HG02973 (cell line): ENCODE results near the gene KATNAL1.

ENCODE experiments used
- ATAC-seq: cut with Tn5 transposase; IDR thresholded peaks from one replicate; pipeline ENCODE4 v1.9.1; 2021; ENCODE audit warnings: moderate library complexity; ENCODE audit not compliant: unreplicated experiment

The KATNAL1 gene

DNA sequence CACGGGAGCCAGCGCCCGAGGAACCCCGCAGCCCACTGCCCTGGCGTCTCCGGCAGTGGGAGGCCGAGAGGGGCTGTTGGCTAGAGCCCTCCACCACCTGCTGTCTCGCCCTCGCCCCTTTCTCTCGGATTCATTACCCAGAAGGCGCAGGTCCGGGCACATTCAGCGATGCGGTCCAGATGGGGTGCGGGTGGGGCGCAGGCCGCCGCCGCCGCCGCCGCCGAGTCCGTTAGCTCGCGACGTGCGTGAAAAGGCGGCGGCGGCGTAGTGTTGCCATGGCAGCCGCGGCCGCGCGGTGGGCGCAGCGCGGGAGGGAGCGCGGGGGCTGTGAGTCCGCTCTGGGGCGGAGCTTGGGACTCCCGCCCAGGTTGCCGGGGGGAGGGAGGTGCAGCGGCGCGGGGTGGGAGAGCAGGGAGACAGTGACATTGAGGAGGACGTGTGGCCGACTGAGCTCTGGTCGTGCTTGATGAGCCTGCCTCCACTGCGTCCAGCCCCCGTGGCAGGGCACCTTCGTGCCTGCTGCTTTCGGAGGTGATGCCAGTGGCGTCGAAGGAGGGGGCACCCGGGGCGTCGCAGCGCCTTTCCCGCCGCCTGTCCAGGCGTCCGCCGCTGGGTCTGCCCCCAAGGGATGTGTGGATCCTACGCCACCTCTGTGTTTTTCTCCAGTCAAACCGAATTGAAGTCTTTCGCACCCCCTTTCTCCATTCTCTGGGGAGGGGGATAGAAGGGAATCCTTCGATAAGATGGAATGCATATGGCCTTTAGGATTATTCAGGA, at the start of gene KATNAL1:
TSS of gene KATNAL1 (minus strand) at position 358 of the 777 bp plus-strand sequence. CDS start 23,774 bp downstream, outside the sequence.
- peak; percentile 45 for ATAC-seq

DNA sequence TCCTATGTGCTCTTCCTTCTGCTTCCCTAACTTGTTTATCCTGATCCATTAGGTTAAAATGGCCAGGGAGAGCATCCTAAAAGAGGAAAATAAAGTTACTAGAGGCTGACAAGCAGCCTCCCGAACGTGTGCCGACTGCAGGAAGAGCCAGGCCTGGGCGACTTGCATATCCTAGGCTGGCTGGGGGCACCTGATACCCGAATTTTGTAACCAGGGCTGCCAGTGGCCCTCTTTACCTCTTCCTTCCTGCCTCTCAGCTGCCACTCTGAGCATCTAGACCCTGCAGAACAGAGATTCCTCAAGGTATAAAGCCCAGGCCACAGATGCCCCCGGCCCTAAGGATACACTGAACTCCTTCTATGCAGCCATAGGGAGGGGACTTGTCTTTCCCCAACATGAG, 48.5 kb upstream of the KATNAL1 start:
- no peak for ATAC-seq

DNA sequence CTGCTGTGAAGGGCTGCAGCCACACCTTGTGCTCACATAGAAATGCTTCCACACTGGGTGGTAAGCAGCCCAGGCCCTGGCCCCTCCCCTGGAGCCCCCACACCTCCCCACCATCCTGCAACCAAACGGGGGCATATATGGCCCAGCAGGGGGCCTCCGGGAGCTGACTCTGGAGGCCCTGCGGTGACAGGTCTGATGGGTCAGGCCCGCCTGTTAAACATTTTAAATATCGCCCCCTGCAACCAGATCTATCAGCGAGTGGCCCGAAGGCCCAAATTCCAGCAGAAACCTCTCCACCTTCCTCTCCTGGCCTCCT, 48.0 kb upstream of the KATNAL1 start:
- ATAC-seq, result no peak

DNA sequence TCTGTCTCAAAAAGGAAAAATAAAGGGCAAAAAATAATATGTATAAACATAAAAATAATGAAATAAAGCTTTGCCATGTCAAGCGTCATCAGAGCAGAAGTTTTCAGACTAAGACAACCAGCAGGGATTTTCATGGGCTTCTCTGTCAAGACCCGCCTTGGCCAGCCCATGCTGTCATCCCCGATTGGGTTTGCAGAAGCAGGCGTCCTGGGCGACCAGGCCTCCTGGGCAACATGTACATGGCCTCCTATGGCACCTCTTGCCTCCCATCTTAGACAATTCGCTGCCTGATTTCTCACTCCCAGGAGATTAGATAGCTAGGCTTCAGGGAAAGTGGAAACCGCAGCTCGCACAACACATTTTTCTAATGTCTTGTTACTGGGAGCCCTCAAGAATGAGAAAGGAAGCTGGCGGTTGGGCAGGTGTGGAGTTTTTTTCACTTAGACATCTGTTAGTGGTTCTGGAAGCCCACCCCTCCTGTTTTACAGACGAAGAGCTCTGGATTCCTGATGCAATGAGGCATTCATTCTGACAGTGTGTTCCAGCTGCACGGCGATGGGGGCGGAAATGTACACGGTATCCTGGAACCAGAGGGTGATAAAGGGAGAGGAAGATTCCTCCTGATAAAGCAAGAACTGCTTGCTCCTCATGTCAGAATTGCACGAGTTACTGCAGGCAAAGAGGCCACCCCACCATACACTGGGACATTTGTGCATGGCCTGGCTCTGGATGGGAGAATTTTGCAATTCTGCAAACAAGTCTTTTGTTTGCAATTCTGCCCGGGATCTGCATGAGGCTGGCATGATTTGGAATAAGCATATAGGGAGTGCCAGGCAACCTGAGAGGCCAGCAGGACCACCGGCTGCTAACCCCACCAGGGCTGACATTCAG, 47.4 kb upstream of the KATNAL1 start:
- ATAC-seq, result no peak

DNA sequence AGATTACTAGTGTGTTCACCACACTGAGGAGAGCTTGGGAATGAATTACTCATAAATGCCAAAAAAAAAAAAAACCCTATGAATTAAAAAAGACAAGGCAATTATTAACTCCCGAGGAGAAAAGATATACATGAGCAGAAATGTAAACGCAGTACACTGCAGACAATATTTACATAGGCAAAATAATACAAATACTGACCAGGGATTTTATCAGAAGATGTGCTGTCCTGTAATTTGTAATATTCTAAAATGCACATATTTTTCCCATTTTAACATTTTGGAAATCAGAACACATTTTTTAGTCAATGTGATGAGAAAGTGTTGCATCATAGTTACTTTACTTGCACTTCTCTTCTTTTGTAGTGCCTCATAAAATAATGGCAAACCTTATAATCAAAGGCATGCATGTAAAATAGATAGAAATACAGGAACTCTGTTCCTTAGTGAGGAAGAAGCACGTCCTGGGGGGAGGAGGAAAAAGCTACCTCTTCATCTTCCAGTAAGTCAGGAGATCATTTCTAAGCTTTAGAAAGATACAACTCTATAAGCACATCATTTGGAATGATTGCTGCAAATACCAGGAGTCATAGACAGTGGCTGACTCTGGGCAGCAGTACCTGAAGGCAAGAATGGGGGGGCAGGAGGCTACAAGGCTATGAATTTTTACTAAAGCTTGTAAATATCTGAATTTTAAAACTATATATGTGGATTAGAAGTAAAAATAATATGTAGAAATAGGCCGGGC, 46.3 kb upstream of the KATNAL1 start:
- ATAC-seq, result no peak

DNA sequence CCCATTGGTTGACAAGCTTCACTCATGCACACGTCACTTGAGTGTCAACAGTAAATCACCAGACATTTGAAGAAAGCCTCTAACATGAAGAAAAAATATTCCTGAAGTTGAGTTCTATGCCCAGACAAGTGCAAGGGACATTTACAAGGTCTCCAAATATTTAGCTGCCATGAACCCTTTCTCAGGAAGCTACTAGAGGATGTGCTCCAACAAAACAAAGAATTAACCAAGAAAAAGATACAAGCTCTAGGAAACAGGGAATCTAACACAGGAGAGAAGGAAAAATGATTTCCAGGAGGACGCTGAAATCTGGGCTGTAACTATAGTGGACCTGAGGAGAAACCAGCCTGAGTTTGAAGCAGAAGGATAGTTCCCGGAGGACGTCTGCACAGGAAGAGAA, 45.7 kb upstream of the KATNAL1 start:
- no peak for ATAC-seq

DNA sequence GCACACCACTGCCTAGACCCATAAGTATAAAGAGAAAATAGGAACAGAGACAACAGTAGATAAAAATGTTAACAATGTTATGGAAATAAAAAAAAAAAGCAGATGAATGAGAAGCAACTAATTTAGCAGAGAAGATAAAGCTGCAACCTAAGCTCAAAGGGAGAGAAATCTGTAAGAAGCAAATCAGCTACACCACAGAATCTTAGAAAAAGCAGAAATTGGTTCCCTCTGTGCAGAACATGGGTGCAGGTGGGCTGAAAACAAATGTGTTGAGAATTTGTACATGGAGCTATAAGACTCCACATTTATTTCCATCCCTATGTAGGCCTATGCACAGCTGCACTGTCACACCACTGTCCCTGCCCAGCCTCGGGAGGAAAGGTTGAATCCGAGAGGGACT, 44.8 kb upstream of the KATNAL1 start:
- ATAC-seq, result no peak

DNA sequence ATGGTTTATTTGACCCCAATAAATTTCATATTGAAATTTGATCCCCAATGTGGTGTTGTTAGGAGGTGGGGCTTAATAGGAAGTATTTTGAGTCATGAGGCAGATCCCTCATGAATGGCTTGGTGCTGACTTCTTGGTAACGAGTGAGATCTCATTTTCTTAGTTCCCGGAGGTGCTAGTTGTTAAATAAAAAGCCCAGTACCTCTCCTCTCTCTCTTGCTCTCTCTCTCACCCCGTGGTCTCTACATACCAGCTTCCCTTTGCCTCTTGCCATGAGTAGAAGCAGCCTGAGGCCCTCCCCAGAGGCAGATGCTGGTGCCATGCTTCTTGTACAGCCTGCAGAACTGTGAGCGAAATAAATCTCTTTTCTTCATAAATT, 39.4 kb upstream of the KATNAL1 start:
- no peak for ATAC-seq

DNA sequence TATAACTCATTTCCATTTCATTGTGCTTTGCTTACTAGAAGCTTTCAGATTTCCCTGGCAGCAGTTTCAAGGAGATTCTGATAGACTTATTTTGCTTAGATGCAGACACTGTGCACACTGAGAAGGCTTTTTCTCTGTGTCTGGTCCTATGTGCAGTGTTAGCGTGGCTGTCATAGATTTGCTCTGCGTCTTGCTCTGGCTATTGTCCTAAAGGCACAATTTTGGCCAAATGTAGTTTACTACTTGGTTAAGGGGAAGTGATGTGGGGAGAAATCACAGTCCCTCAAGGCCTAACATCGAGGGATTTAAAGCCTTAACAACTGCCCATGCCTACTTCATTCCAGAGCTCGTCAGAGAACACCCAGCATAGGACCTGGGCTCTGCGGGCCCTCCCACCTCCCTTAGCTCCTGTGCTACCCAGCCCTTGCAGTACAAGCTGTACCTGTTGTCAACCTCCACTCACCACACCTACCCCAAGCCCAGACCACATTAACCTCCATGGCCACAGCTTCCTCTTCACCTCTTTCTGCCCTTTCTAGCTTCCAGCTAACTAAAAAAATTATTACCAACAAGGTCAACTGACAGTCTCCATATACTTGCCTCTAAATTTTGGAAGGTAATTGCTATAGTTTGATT, 38.9 kb upstream of the KATNAL1 start:
- ATAC-seq, result no peak

DNA sequence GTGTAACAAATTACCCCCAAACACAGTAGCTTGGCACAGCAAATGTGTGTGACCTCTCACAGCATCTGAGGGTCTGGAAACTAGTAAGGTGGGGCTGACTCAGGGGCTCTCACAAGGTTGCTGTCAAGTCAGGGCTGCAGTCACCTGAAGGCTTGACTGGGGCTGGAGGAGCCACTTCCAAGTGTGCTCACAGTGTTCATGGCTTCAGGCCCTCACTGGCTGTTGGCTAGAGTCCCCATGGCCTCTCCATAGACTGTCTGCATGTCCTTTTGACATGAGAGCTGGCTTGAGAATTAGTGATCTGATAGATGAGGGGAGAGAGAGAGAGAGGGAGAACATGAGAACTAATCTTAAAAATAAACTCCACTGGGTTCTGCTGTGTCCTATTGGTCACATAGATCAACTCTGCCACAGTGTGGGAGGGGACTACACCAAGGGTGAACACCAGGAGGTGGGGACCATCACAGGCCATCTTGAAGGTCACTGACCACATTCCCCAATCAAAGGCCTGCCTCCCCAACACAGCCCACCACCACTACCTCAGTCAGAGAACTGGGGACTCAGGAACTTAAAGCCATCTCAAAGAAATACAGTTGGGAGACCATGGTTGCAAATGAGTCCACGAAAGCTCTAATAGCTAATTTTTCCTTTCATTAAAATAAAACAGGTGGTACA, 38.2 kb upstream of the KATNAL1 start:
- no peak for ATAC-seq

DNA sequence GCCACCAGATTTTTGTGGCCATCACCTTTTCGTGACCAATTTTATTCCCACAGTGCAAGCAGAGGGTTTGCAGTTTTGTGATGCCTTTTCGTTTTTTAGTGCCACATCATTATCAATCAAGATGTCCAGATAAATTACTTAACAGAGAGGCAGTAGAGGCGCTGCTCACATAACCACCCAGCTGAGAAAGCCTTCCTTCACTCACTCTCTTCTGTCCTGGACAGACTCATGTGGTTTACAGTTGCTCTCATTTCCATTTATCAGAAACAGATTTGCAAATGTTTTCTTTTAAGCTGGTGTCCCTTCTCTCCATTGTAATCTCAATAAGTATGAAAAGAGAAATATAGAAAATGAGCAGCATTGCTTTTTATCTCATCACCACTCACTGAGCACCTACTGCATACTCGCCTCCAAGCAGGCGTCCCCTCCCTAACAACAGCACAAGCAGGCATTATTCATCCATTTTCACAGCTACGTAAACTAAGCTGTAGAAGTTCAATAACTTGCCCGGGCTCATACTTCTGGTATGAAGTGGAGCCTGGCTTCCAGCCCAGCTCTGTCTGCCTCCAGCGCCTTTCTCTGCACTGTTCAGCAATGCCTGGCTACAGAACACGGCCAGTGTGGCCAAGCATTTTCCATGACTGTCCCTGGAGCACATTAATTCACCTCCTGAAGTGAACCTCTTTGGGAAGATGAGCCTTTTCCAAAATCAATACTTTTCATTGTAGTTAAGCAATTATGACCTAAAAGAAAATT, 34.6 kb upstream of the KATNAL1 start:
- no peak for ATAC-seq

DNA sequence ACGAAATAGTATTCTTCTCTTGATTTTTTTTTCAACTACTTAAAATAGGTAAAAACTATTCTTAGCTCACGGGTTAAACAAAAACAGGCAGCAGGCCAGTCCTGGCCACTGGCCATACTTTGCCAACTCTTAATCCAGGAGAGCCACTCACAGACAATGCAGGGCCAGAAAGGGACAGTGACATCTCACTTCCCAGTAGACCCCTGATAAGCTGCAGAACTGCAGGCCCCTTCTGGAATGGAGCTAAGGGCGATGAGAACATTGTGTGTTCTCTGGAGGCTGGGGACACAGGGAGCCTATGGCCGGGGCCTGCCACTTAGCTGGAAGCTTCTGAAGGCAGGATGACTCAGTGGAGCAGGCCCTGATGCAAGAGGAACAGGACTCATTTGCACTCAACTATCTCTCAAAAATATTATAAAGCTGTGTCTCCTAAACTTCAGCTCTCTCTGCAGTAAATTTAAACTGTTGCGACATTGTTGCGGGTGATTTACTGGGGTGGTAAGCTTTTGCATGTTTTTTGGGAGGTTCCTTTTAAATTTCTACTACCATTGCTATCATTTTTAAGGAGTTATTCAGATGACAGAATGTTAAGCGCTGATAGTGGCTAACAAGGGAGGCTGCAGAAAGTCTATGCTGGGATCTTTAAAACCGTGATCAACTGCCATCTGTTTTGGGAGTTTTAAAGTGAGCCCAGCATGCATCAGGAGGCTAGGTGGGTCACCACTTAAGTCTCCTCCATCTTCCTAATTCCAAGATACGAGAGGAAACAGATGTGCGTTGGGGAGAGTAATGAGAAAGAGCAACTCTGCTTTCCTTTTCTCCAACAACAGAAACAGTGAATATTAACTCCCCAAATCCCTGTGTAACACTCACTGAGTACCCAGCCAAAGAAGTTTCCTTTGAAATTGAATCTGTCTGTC, 33.2 kb upstream of the KATNAL1 start:
- no peak for ATAC-seq

DNA sequence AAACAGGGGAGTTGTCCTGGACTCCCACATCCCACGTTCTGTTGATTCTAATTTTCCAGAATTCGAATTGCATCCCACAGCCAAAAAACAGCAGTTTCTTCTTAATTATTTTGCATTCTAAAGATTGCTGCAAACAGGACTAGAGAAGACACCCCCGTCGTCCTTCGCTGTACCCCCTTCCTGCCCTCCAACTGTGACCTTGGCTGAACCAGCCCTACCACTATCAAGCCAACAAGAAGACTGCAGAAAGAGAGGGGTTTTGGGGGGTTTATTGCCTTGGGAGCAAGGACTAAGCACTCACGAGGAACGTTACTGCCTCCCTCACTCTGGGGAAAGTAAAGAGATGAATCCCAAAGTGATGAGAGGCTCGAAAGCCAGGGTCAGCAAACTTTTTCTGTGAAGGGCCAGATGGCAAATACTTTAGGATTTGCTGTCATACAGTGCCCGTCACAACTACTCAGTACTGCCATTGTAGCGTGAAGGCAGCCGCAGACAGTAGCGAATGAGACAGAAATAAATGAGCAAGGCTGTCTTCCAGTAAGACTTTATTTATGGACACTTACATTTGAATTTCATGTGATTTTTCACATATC, 32.5 kb upstream of the KATNAL1 start:
- ATAC-seq, result no peak

DNA sequence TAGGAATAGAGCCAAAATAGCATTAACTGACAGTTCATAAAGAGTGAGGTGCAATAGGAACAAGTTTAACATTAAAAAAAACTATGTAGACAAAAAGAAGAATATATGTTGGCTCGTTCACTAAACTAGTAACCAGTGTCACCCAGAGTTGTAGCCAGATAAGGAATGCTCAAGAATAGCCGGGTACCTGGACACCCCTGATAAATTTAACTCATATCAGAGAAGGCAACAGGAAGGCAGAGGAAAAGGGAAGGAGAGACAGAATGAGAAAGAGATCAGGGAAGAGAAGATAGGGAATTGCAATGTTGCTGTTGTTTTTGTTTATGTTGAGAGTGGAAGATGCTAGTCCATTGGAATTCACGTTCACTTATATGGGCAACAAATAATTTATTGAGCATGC, 31.6 kb upstream of the KATNAL1 start:
- no peak for ATAC-seq

DNA sequence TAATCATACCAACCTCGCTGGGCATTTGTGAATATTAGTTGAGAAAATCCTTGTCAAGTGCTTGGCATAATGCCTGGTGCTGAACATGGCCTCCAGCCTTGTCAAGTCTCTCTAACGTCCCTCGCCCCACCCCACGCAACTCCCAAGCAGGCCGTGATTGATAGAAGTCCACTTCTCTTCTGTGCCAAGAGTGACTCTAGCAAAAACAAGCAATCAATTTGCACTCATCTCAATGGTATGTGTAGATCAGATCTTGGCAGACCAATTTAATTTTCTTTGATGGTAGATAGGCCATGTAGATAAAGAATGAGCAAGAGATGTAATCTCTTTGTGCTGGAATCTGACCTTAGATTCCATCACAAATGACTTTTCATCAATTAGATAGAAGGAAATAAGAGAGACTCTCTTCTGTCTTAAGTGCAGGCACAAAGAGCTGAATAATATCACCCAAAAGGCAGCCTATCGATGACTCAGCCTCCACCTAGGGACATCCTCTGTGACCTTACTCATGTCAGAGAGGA, 31.0 kb upstream of the KATNAL1 start:
- ATAC-seq, result no peak

DNA sequence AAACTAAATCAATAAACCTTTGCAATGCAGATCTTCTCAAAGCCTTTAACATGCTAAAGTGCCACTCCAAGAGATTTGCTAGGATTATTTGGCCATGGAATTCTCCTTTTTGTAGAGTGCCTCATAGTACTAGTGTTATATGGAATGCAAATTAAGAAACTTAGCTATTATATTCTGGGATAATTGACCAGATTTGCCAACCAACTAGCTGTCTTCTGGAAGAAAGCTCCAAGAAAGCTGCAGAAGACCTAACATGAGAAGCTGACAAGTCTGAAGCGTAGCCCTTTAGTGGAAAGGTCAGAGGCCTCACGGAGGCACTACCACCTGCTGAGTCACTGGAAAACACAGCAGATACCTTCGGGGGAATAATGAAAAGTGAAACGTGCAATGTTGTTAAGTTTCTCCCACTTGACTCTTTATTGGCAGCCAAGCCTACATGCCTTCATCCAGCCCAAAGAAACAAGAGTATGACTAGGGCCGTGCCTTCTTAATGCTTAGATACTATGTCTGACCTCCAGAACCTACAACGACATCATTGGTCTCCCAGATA, 29.8 kb upstream of the KATNAL1 start:
- ATAC-seq, result no peak

DNA sequence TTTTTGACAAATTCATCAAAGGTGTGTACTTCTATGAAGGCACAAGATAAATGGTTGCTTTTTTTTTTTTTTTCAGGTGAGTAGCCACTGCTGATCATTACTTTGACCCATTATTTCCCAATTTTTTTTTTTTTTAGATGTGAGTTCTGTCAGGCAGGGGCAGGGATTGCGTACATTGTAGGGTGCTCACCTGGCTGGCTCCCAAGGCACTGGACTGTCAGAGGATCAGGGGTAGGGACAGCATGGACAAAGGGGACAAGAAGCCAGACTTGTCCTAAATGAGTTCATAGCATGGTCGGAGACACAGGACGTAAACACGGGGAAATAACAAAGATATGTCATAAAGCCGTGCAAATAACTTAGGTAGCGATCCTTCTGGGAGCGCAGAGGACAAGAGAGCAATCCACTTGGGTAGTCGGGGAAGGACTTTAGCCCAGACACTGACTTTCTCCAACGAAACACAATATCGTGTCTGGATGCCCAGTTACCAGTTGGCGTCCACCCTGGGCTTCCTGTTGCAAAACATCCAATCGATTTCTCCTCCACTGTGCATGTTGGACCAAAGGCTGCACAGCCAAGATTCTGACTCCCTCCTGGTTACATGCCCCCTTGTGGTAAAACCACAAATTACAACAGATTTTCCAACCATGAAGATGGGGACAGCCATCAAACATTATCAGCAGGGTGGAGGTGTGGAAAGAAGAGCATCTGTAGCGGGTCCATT, 27.5 kb upstream of the KATNAL1 start:
- ATAC-seq, result no peak
